IMR-90 (cell line): ENCODE measurements around the gene HSFX3. TPM values are rescaled to one million over a fixed set of nuclear protein-coding genes. Genes with fewer than 3 reads are reported as not detected.

ENCODE experiments used
- ATAC-seq: fragments of 200-7000 bp; cut with Tn5 transposase; 2 replicates; pipeline ENCODE4 v1.9.1; 2020; ENCODE audit warnings: low read depth, mild to moderate bottlenecking, moderate library complexity
- BruUV-seq: library from RNA; stranded (reverse); fragments of 400-500 nt; replicated peaks from 2 replicates; lab custom pipeline; 2021; lab: Mats Ljungman, UMichigan
- CTCF ChIA-PET: fragments of 300-600 bp; formaldehyde crosslinking; extraction: SDS; loops from one replicate; lab custom pipeline; 2021; ENCODE audit warnings: antibody characterized with exemption; lab: Yijun Ruan, JAX
- POLR2A ChIA-PET: fragments of 300-600 bp; sonication (Branson Sonifier 250); formaldehyde crosslinking; loops from one replicate; lab custom pipeline; 2022; ENCODE audit warnings: antibody characterized with exemption; ENCODE audit not compliant: unreplicated experiment; lab: Charles Lee
- DNase-seq: peaks from one replicate; pipeline ENCODE4 v3.0.0; 2013
- H2AFZ ChIP-seq: replicated peaks from 2 replicates; pipeline ENCODE3; 2013; ENCODE audit warnings: low read length, mild to moderate bottlenecking; ENCODE audit not compliant: poor library complexity
- H2AK5ac ChIP-seq: 2 replicates; pipeline ENCODE4 v1.6.1; 2013; ENCODE audit warnings: low read depth, low read length, inconsistent platforms
- H2AK9ac ChIP-seq: replicated peaks from 2 replicates; pipeline ENCODE3; 2013; ENCODE audit warnings: mild to moderate bottlenecking, low read depth, low read length, moderate library complexity; ENCODE audit not compliant: poor library complexity
- H2BK120ac ChIP-seq: 2 replicates; pipeline ENCODE4 v1.6.1; 2013; ENCODE audit warnings: low read depth, low read length, inconsistent platforms
- H2BK15ac ChIP-seq: 3 replicates; pipeline ENCODE4 v1.6.1; 2013; ENCODE audit warnings: low read depth, low read length, inconsistent platforms
- H2BK20ac ChIP-seq: 2 replicates; pipeline ENCODE4 v1.6.1; 2013; ENCODE audit warnings: low read depth, mild to moderate bottlenecking, inconsistent platforms, low read length, moderate library complexity
- H2BK5ac ChIP-seq: 2 replicates; pipeline ENCODE4 v1.6.1; 2013; ENCODE audit warnings: mild to moderate bottlenecking, low read depth, low read length, inconsistent platforms; ENCODE audit not compliant: poor library complexity, severe bottlenecking
- H3K14ac ChIP-seq: replicated peaks from 2 replicates; pipeline ENCODE4 v1.6.1; 2013; ENCODE audit warnings: low read depth, low read length, inconsistent platforms
- H3K18ac ChIP-seq: 2 replicates; pipeline ENCODE4 v1.6.1; 2013; ENCODE audit warnings: low read depth, low read length, control low read depth
- H3K23ac ChIP-seq: 2 replicates; pipeline ENCODE4 v1.6.1; 2013; ENCODE audit warnings: low read depth, low read length, inconsistent platforms
- H3K27ac ChIP-seq: 2 replicates; pipeline ENCODE4 v1.5.1; 2013; ENCODE audit warnings: mild to moderate bottlenecking, control low read depth, low read length; ENCODE audit not compliant: insufficient read depth
- H3K27me3 ChIP-seq: 2 replicates; pipeline ENCODE4 v1.6.1; 2013; ENCODE audit warnings: low read length; ENCODE audit not compliant: control insufficient read depth, insufficient read depth
- H3K36me3 ChIP-seq: 2 replicates; pipeline ENCODE4 v1.6.1; 2013; ENCODE audit warnings: low read length, mixed read lengths; ENCODE audit not compliant: control insufficient read depth, insufficient read depth
- H3K4ac ChIP-seq: 2 replicates; pipeline ENCODE4 v1.6.1; 2013; ENCODE audit warnings: low read depth, low read length, inconsistent platforms
- H3K4me1 ChIP-seq: 2 replicates; pipeline ENCODE4 v1.6.1; 2013; ENCODE audit warnings: low read length, mixed read lengths; ENCODE audit not compliant: control insufficient read depth, insufficient read depth
- H3K4me2 ChIP-seq: 2 replicates; pipeline ENCODE4 v1.6.1; 2013; ENCODE audit warnings: low read depth, mild to moderate bottlenecking, control low read depth, low read length, moderate library complexity
- H3K4me3 ChIP-seq: 2 replicates; pipeline ENCODE4 v1.5.1; 2013; ENCODE audit warnings: low read depth, mild to moderate bottlenecking, control low read depth, low read length, moderate library complexity; ENCODE audit not compliant: insufficient read depth
- H3K56ac ChIP-seq: 2 replicates; pipeline ENCODE4 v1.6.1; 2013; ENCODE audit warnings: low read length, inconsistent platforms; ENCODE audit not compliant: insufficient read depth; ENCODE audit errors: extremely low read depth
- H3K79me1 ChIP-seq, 2 experiments: 2 replicates each; pipeline ENCODE4 v1.6.1; 2013; ENCODE audit warnings: low read length in 2 of 2, inconsistent platforms in 1 of 2, low read depth in 1 of 2
- H3K9ac ChIP-seq: 2 replicates; pipeline ENCODE4 v1.6.1; 2013; ENCODE audit warnings: low read depth, low read length, control low read depth
- H3K9me1 ChIP-seq: 2 replicates; pipeline ENCODE4 v1.6.1; 2013; ENCODE audit warnings: low read length, inconsistent platforms; ENCODE audit not compliant: insufficient read depth
- H3K9me3 ChIP-seq: 2 replicates; pipeline ENCODE4 v1.6.1; 2013; ENCODE audit warnings: low read length; ENCODE audit not compliant: control insufficient read depth, insufficient read depth
- H4K20me1 ChIP-seq: 2 replicates; pipeline ENCODE4 v1.6.1; 2013; ENCODE audit warnings: low read length, inconsistent platforms; ENCODE audit not compliant: insufficient read depth
- H4K5ac ChIP-seq: 2 replicates; pipeline ENCODE4 v1.6.1; 2013; ENCODE audit warnings: mild to moderate bottlenecking, low read depth, low read length, control low read depth
- H4K8ac ChIP-seq, 2 experiments: 2 replicates each; pipeline ENCODE4 v1.6.1; 2013; ENCODE audit warnings: low read depth in 2 of 2, low read length in 2 of 2, control low read depth in 1 of 2, inconsistent platforms in 1 of 2
- H4K91ac ChIP-seq: 2 replicates; pipeline ENCODE4 v1.6.1; 2013; ENCODE audit warnings: low read depth, low read length, inconsistent platforms; ENCODE audit not compliant: insufficient read depth
- MAZ ChIP-seq: IDR thresholded peaks from 2 replicates; pipeline ENCODE4 v1.6.1; 2012; ENCODE audit warnings: low read depth, mild to moderate bottlenecking, low read length, improper control_type of control experiment, moderate library complexity, borderline replicate concordance
- RAD21 ChIP-seq: IDR thresholded peaks from 2 replicates; pipeline ENCODE4 v1.6.1; 2012; ENCODE audit warnings: low read length, improper control_type of control experiment
- SMC3 ChIP-seq: fragments of 150-350 bp; IDR thresholded peaks from 2 replicates; pipeline ENCODE4 v1.6.1; 2016; ENCODE audit warnings: low read depth, mild to moderate bottlenecking, antibody characterized with exemption, low read length, moderate library complexity
- whole genome bisulfite sequencing, 2 experiments: methylation state at CpG; one replicate each; pipeline versions ENCODE4 v1.1.5 to v1.1.7; 2013; ENCODE audit warnings: missing lambda C conversion rate in 2 of 2; ENCODE audit not compliant: insufficient read length in 1 of 2; ENCODE audit errors: extremely low coverage in 2 of 2; 5-methylcytosine and 5-hydroxymethylcytosine counted together
- dilution Hi-C: fragments of 300-500 bp; cut with HindIII; formaldehyde crosslinking; loops from one replicate; pipeline ENCODE4 v1.14.3; 2018; ENCODE audit warnings: low sequenced_read_pairs; ENCODE audit not compliant: unreplicated experiment
- in situ Hi-C: fragments of 300-500 bp; cut with MboI; formaldehyde crosslinking; loops from 3 replicates; pipeline ENCODE4 v1.14.3; 2019; ENCODE audit warnings: low sequenced_read_pairs, inconsistent platforms, mixed read lengths
- intact Hi-C: fragments of 100-400 bp; cut with micrococcal nuclease; formaldehyde crosslinking; loops from 2 replicates; pipeline ENCODE4 v1.10.0; 2022
- polyA plus RNA-seq, 3 experiments: library from polyadenylated mRNA; depleted of rRNA; stranded (reverse); fragments of >200 nt; gene quantifications; 2 replicates each; pipeline ENCODE4 v1.2.3, GENCODE V29; 2012; ENCODE audit warnings: low replicate concordance in 1 of 3
- total RNA-seq: library from RNA; depleted of rRNA; stranded (reverse); fragments of >200 nt; gene quantifications from 2 replicates; pipeline ENCODE4 v1.2.3, GENCODE V29; 2012
- TF ChIP-seq, protein P1 (sequence below): conservative IDR thresholded peaks from 2 replicates; pipeline ENCODE4 v1.5.1; 2012; ENCODE audit warnings: mild to moderate bottlenecking, low read depth, low read length, improper control_type of control experiment

HSFX3 gene
- total and polyA plus RNA-seq, 2 of the 4 experiments (the other 2 are of a cell fraction), result not detected

GRCh38 chrX:149512225-149512885, 37.4 kb downstream of the HSFX3 start:
- Histone ChIP-seq H2AK5ac (no peak overlapping the region), H4K8ac (no peak overlapping the region), H2AFZ (peak overlapping the region; percentile 78), H3K27me3 (peaks cover 10% of the 10 kb centered on the region), H4K5ac (no peak overlapping the region), H3K56ac (no peak overlapping the region), H3K79me1 (no peaks in the 10 kb centered on the region), H3K27ac (no peak overlapping the region), H3K14ac (no peak overlapping the region), H2BK20ac (no peak overlapping the region), H3K4me3 (no peak overlapping the region), H3K9ac (no peak overlapping the region), H3K18ac (no peak overlapping the region), H2BK5ac (no peak overlapping the region), H3K9me3 (no peaks in the 10 kb centered on the region), H4K20me1 (no peaks in the 10 kb centered on the region), H3K23ac (no peak overlapping the region), H3K4me2 (no peak overlapping the region), H3K9me1 (no peaks in the 10 kb centered on the region), H3K4me1 (0 out of 2 replicates have a peak, but pooled peaks cover 2% of the 10 kb centered on the region), H3K4ac (no peak overlapping the region), H3K36me3 (no peaks in the 10 kb centered on the region), H2BK120ac (no peak overlapping the region), H2AK9ac (peak overlapping the region; percentile 15), H2BK15ac (no peak overlapping the region), H4K91ac (no peak overlapping the region)
- TF ChIP-seq, protein P1, sequence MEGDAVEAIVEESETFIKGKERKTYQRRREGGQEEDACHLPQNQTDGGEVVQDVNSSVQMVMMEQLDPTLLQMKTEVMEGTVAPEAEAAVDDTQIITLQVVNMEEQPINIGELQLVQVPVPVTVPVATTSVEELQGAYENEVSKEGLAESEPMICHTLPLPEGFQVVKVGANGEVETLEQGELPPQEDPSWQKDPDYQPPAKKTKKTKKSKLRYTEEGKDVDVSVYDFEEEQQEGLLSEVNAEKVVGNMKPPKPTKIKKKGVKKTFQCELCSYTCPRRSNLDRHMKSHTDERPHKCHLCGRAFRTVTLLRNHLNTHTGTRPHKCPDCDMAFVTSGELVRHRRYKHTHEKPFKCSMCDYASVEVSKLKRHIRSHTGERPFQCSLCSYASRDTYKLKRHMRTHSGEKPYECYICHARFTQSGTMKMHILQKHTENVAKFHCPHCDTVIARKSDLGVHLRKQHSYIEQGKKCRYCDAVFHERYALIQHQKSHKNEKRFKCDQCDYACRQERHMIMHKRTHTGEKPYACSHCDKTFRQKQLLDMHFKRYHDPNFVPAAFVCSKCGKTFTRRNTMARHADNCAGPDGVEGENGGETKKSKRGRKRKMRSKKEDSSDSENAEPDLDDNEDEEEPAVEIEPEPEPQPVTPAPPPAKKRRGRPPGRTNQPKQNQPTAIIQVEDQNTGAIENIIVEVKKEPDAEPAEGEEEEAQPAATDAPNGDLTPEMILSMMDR, result peak; percentile 54
- TF ChIP-seq MAZ (no peak), SMC3 (peak; percentile 45; the same call in 1 of the 2 replicates), RAD21 (peak; percentile 51)
- POLR2A ChIA-PET, result no interaction called here
- CTCF ChIA-PET, result interaction anchor here (0.5 to 1.7 kb wide), 4 partner anchors 10 to 1583 kb away, joined by 3 to 8 read pairs (median 4); no protein-coding TSS in a partner anchor
- no TSS peak for BruUV-seq
- DNase-seq (peak; percentile 38), ATAC-seq (peak; percentile 75)
- dilution Hi-C loops (no loop called here), intact Hi-C loops (no loop called here), in situ Hi-C loops (loop anchor here (25.0 kb wide), 1 partner anchor 1225 kb away; no protein-coding TSS in a partner anchor)
- 60% methylated on average over 1 of the region's 4 CpGs; no CpG with 5 or more reads in 1 of the 2 experiments for WGBS, 2 experiments
